HG03175 (cell line): ENCODE measurements around the gene CCDC136.

Experiments used
- ATAC-seq: cut with Tn5 transposase; IDR thresholded peaks from one replicate; pipeline ENCODE4 v1.9.1; 2021; ENCODE audit warnings: mild to moderate bottlenecking, moderate library complexity; ENCODE audit not compliant: unreplicated experiment

The CCDC136 gene

DNA sequence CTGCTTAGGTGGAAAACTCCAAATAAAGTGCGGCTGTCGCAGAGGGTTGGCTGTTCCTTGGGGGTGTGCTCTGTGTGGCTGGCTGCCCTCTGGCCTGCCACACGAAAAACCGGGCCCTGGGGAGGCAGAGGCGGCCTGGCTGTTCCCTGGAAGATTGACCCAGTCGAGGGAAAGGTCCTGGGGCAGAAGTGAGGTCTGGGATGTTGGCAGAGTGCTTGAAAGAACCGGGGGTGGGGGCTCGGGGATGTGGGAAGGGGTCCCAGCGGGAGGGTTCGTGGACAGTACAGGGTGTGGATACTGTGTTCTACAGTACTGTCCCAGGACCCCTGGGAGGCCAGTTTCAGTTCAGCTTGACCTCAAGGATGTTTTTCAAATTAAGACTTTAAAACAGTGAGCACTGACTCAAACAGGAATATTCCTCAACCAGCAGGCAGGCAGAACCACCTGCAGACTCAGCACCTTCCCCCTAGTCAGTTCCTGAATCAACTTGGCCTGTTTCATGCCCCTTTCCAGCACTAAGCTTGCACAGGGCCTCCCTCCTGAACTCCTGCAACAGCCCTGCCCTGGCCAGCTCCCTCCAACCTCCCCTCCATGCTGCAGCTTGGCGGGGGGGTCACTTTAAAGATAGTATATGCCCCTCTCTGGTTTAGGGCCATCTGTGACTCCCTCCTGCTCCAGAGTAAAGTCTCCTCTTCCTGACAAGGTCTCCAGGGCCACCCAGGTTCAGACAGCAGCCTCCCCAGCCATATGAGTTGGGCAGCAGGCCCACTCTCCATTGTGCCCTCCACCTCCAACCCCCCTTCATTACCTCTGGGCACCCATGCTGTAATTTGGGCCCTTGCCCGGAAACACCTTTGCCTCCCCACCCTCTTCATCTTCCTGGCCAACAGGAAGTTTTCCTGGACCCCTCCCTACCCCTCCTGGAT lies 67.7 kb downstream of the CCDC136 start:
- ATAC-seq: no peak

DNA sequence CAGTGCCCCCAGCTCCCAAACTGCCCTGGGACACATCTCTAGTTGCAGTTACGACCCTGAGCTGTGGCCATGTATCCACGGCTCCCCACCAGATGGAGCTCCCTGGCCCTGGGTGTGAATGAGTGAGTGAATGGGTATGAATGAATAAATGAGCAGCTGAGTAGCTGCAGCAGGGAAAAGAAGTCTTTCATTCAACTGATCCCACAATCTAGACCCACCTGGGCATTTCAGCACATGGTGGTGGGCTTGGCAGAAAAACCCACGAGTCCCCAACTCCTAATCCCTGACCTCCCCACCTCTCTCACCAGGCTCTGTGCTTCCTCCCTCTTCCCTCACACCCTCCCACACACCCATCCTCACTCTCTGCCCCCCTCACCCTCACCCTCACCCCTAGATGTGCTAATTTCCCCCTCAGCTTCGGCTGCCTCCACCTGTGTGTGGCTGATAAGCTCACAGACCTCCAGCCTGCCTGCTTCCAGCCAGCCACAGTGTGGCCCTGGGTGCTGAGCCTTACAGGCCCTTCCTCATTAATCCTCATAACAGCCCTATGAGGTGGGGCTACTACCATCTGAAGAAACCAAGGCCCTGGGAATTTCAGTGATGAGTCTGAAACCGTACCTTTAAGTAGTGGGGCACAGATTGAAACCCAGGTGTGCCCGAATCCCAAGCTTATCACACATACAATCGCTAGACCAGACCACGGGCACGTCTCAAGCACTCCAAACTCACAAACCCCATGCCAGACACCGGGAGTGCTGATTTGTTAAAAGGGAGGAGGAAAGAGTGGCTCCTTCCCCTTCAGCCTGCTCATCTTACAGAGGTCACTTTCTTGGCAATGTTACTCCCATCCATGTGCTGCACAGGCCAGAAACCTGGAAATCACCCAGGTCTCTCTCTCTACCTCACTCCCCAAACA lies 68.6 kb downstream of the CCDC136 start:
- no peak for ATAC-seq

DNA sequence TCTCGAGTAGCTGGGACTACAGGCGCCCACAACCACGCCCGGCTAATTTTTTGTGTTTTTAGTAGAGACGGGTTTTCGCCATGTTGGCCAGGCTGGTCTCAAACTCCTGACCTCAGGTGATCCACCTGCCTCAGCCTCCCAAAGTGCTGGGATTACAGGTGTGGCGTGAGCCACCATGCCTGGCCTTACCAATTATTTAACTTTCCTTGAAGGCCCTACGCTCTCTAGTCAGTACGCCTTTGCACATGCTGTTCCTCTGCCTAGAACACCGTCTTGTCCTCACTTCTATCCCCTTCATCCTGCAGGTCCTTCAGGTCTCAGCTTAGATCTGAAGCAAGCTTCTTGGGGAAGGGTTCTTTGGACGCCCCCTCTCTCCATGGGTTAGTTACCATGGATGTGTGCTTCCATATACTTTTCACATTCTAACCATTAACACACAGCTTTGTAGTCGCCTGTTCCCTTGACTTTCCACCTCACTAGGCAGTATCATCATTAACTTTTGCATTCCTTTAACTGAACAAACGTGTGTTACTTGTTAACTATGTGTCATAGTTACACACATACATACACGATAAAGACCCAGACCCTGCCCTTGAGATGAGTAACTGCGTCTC lies 70.3 kb downstream of the CCDC136 start:
- ATAC-seq: no peak

DNA sequence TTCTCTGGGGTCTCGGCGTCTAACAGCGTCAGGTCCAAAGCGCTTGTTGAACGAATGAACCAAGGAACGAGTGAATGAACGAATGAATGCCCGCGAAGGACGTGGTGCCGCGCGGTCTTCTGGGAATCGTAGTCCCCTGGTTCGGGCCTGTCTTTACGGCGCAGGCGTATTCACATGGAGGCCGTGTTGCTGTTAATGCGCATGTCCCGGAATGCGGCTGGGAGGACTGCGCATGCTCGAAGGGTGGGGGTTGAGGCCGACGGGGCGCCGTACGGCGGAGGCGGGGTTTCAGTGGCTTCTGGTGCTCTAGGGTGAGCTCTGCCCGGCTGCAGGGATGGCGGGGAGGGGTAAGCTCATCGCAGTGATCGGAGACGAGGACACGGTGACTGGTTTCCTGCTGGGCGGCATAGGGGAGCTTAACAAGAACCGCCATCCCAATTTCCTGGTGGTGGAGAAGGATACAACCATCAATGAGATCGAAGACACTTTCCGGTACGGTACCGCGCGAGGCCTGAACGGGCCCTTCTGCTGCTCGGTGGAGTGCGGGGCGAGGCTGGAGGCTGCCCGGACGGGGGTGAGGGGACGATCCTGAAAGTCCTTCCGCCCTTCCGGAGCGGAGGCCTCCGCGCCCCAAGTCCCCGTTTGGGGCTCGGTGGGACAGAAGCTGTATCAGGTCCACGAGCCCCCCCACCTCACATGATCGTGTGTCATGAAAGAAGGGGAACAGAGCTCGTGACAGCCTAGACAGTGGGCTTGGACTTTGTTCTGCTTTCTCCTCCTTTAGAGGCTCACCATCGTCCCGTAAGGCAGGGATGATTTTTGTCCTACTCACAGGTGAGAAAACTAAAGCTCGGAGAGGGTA lies 71.0 kb downstream of the CCDC136 start, which contains the start of gene ATP6V1F:
TSS of gene ATP6V1F (plus strand) at position 286 of the 862 bp plus-strand sequence. CDS start at position 335, 49 bp downstream.
- peak; percentile 86 for ATAC-seq

DNA sequence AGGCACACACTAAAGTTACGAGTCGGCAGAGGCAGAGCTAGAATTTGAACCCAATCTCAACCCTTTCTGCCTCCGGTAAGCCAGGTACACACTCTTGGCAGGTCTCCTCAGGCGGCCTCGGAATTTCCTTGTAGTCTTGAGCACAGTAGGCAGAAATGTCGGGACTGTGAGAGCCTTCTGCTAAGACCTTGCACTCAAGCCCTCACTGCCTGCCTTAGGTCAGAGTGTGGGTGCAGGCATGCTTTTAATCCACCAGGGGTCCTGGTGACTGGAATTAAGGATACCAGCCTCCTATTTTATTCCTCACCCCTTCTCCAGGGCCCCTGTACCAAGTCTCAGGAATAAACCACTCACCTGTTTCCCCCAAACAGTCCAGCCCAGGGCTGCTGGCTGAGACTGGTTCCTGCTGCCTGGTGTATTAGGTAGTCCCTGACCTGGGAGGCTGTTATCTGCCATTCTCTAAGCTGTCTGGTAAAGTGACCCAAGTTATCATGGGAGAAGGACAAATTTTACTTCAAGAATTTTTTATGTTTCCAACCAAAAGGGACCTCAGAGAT lies 71.7 kb downstream of the CCDC136 start:
- peak; percentile 52 for ATAC-seq

DNA sequence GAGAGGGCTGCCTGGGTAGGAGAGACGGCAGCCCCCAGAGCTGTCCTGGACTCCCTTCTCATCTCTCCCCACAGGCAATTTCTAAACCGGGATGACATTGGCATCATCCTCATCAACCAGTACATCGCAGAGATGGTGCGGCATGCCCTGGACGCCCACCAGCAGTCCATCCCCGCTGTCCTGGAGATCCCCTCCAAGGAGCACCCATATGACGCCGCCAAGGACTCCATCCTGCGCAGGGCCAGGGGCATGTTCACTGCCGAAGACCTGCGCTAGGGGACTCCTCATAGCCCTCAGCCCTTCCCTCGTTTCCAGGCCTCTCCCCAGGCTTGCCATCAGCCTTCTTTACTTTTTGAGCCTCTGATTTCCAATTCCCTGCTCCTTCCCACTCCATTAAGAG lies 73.5 kb downstream of the CCDC136 start:
- no peak for ATAC-seq

DNA sequence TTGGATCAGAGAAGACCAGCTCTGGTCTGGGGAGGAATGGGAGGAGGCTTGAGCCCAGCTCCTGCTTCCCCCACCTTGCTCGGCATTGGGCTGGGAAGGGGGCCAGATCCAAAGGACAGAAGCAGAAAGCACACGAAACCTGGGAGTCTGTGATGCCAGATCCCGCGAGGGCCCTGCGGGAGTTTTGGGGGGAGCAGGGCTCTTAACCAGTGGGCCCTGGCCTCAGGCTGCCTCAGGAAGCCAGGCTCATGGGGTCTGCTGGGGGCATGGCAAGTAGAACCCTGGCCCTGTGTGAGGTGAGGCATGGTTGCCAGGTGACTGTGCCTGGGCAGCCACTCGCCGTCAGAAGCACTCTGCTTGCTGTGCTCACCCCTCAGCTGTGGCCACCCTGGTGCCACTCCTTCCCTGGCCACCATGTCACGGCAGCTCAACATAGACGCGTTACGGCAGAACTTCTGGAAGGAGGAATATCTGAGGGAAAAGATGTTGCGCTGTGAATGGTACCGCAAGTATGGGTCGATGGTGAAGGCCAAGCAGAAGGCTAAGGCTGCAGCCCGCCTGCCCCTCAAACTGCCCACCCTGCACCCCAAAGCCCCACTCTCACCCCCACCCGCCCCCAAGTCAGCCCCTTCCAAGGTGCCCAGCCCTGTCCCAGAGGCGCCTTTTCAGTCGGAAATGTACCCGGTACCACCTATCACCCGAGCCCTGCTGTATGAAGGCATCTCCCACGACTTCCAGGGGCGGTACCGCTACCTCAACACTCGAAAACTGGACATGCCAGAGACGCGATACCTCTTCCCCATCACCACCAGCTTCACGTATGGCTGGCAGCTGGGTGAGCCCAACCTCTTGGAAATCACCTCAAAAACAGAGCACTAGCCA lies 74.5 kb downstream of the CCDC136 start:
- ATAC-seq: no peak

DNA sequence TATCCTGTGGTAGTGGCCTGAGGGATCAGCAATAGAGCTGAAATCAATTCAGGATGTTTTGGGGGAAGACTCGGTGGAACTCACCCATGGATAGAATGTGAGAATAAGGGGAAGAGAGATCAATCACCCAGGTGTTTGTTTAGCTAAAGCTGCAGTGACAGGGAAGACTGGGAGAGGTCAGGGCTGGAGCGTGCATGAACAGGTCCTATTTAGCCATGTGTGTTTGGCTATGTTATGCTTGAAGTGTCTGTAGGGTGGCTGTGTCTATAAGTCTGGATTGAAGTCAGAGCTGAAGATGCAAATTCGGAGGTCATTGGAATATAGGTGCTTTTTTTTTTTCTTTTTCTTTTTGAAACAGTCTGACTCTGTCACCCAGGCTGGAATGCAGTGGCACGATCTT lies 75.5 kb downstream of the CCDC136 start:
- no peak for ATAC-seq

DNA sequence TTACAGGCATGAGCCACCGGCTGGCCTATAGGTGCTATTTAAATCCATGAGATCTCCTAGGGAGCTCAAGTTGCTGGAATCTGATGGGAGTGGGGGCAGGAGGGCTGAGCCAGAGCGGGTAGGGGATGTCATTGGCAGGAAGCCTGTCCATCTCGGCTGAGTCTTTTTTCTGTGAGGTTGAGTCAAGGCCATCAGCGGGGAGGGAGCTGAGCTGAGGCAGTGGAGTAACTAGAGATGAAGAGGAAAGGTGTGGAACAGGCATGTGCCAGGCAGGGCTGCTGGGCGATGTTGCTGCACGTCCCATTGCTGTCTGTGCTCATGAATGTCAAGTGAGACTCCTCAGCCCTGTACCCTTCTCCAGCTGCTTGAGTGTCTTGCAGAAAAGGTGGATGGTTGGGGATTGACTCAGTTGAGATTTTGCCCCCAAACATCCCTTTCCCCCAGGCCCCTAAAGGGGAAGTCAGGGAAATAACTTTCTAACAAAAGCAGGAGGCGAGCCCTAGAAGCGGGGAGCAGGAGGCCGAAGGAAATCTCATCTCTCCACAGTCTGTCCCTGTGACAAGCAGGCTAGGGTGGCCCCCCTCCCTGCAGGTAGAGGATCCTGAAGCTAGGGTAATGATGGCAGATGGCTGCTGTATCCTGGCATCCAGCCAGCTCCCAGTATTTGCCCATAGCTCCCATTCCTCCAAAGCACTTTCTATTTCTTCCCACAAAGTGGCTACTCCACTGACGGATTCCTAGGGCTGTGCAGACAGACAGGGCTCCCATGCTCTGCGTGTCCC lies 76.3 kb downstream of the CCDC136 start:
- ATAC-seq: no peak

DNA sequence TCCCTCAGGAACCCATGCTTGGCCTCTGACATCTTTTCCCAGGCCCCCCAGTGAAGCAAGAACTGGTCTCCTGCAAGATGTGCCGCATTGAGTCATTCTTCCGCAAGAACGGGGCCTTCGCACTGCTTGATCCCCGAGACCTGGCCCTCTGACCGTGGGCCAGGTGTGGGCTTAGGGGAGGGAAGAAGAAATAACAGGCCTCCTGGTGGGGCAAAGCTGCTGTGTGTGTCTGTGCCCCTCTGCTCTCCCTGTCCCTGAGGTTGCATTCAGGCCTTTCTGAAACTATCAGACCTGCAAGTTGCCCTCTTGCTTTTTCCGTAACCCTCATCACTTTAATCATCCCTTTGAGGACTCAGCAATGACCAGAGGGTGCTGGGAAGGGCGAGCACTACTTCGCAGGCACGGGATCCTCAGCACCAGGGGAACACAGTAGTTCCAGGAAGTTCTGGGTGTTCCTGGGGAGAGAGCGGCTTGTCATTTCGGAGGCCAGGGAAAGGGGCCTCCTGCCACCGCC lies 76.9 kb downstream of the CCDC136 start:
- ATAC-seq: no peak

DNA sequence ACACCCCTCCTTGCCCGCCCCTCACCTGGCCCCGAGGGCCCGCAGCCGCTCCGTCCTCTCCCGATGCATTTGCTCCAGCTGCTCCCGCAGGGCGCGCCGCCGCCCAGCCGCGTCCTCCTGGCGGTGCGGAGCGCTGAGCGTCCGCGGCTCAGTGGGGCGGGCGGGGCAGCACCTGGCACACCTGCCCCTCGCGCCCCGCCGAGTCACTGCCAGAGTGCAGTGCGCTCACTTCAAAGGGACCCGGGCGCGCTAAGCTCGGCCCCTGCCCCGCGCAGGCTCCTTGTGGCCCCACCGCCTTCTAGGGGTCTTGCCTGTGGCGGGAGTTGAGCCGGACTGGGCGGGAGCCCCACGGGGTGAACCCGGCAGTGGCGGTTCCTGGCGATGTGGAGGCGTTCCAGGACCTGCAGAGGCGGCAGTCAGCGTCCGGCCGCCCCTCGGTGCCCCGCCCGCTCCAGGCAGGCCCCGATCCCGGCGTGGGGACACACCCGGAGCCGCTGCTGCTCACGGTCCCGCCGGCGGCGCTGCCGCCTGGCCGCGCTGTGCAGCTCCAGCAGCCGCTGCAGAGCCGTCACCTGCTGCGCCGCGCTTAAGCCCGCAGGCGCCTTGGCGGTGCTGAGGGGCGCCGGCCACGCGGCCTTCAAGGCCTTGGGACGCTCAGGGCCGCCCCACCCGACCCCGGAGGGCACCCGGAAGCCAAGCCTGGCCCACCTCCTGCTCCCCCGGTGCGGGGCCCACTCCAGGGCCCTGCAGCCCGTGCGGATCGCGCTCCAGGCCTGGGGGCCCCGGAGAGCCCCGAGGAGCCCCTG lies 77.6 kb downstream of the CCDC136 start:
- ATAC-seq: peak; percentile 68

DNA sequence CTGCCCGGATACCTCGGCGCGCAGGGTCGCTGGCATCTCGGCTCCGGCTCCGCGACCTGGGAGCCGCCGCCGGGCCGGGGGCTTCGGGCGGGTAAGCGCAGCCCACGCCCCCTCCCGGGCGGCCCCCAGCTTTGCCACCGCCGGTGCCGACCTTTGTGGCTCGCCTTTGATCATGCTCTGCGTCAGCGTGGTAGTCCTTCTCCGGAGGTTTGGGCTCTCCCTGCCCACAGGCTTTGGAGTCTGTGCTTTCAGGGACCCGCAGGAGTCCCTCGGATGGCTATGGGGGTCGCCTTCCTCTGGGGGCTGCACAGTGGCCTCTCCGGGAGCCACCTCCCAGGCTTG lies 78.1 kb downstream of the CCDC136 start:
- peak; percentile 14 for ATAC-seq

DNA sequence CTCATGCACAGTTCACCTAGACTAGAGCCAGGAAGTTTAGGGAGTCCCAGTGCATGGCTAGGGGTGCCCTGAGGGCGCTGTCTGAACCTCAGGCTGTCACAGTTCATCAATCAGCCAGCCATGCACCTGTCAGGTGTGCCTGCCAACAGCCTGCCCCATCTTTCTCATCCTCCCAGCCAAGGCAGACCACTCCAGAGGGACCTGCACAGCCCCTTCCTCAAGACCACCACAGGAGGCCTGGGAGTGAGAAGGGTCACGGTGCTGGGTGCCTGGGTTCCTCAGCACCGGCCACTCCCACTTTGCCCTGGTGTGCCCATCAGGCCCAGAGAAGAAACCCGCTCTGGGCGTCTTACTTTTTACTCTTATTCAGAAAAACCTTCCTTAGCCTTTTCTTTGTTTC lies 79.3 kb downstream of the CCDC136 start:
- no peak for ATAC-seq
